HG03108 (cell line): ENCODE data around the gene MSH2.
"Not testable (repeated sequence)": the region's sequence is repeated elsewhere in the genome, so short reads cannot be mapped to it uniquely, and the experiment has no call there.

ENCODE experiments used
- ATAC-seq: cut with Tn5 transposase; IDR thresholded peaks from one replicate; pipeline ENCODE4 v1.9.1; 2021; ENCODE audit warnings: moderate library complexity; ENCODE audit not compliant: unreplicated experiment

MSH2 gene

GRCh38 chr2:47402805-47403608, at the start of gene MSH2:
Gene MSH2, plus strand, starts transcription at chr2:47403156. Its CDS starts 36 bp downstream, at chr2:47403192.
- ATAC-seq = peak; percentile 90

- ATAC-seq = no peak
Observed at GRCh38 chr2:47354013-47354847, 48.7 kb upstream of the MSH2 start.

GRCh38 chr2:47354848-47355204, 48.1 kb upstream of the MSH2 start:
- ATAC-seq = no peak

GRCh38 chr2:47357483-47357882, 45.5 kb upstream of the MSH2 start:
- ATAC-seq = no peak

- no peak for ATAC-seq
Observed at GRCh38 chr2:47359375-47359868, 43.5 kb upstream of the MSH2 start.

GRCh38 chr2:47360283-47360682, 42.7 kb upstream of the MSH2 start:
- ATAC-seq = no peak

GRCh38 chr2:47360927-47361326, 42.0 kb upstream of the MSH2 start:
- no peak for ATAC-seq

- ATAC-seq = not testable (repeated sequence)
Observed at GRCh38 chr2:47361505-47362229, 41.3 kb upstream of the MSH2 start.

GRCh38 chr2:47373747-47374146, 29.2 kb upstream of the MSH2 start:
- ATAC-seq = no peak

GRCh38 chr2:47375307-47375706, 27.6 kb upstream of the MSH2 start:
- ATAC-seq = no peak

- ATAC-seq = no peak
Observed at GRCh38 chr2:47379384-47379783, 23.6 kb upstream of the MSH2 start.

- no peak for ATAC-seq
Observed at GRCh38 chr2:47381408-47381807, 21.5 kb upstream of the MSH2 start.

GRCh38 chr2:47386551-47386950, 16.4 kb upstream of the MSH2 start:
- no peak for ATAC-seq

- ATAC-seq = no peak
Observed at GRCh38 chr2:47388888-47389287, 14.1 kb upstream of the MSH2 start.

GRCh38 chr2:47389692-47390091, 13.3 kb upstream of the MSH2 start:
- ATAC-seq = no peak

GRCh38 chr2:47401789-47402554, 984 bp upstream of the MSH2 start:
- no peak for ATAC-seq

- no peak for ATAC-seq
Observed at GRCh38 chr2:47402555-47402804, 476 bp upstream of the MSH2 start.

- no peak for ATAC-seq
Observed at GRCh38 chr2:47403609-47404193, 745 bp downstream of the MSH2 start.

- no peak for ATAC-seq
Observed at GRCh38 chr2:47404356-47404755, 1.4 kb downstream of the MSH2 start.

GRCh38 chr2:47405757-47406156, 2.8 kb downstream of the MSH2 start:
- no peak for ATAC-seq
